ENCODE measurements around the gene COL26A1. TPM values are rescaled to one million over a fixed set of nuclear protein-coding genes. Genes with fewer than 3 reads are reported as not detected.

Gene COL26A1
- total and polyA plus RNA-seq, 2 of the 4 experiments (the other 2 are of a cell fraction): not detected

DNA sequence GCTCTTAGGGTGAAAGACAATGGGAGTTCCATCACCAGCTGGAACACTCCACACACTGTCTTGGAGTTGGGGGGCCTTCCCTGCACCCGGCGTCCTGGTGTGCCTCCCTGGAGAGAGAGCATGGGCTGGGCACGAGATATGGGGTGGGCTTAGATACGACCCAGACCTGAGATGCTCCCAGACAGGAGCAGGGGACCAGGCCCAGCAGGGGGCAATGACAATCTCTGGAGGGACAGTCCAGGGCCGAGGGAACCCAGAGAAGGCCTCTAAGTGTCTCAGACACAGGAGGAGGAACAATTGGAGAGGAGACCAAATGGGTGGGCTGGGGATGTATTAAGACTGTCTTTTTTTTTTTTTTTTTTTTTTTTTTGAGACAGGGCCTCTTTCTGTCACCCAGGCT lies 226.4 kb downstream of the COL26A1 start:
- H2BK120ac ChIP-seq (ENCODE audit: low read depth, low read length): no peak overlapping the region
- H3K36me3 ChIP-seq (ENCODE audit: control insufficient read depth, insufficient read depth, low read length): no peaks in the 10 kb centered on the region
- TF ChIP-seq CTCF (conservative IDR thresholded peaks at IDR 0.05; ENCODE audit: low read depth, low read length) (no peak), CEBPB (IDR thresholded peaks at IDR 0.05; ENCODE audit: low read depth, low read length) (no peak), ELK1 (IDR thresholded peaks at IDR 0.05; ENCODE audit: borderline replicate concordance, low read depth, low read length) (no peak), SMC3 (IDR thresholded peaks at IDR 0.05; ENCODE audit: low read depth, low read length) (no peak), MAZ (IDR thresholded peaks at IDR 0.05; ENCODE audit: borderline replicate concordance, low read depth, low read length) (no peak), MAFK (IDR thresholded peaks at IDR 0.05; ENCODE audit: low read depth, low read length) (no peak), RAD21 (IDR thresholded peaks at IDR 0.05; ENCODE audit: low read length) (no peak), RCOR1 (IDR thresholded peaks at IDR 0.05; ENCODE audit: insufficient replicate concordance, low read length) (no peak), MXI1 (IDR thresholded peaks at IDR 0.05; ENCODE audit: borderline replicate concordance, low read depth, low read length) (no peak), CHD1 (IDR thresholded peaks at IDR 0.05; ENCODE audit: low read depth, low read length) (no peak), POLR2A (IDR thresholded peaks at IDR 0.05; ENCODE audit: low read depth, low read length) (no peak), RFX5 (IDR thresholded peaks at IDR 0.05; ENCODE audit: low read depth, low read length) (no peak), BHLHE40 (IDR thresholded peaks at IDR 0.05; ENCODE audit: low read depth, low read length) (no peak), NFE2L2 (IDR thresholded peaks at IDR 0.05; ENCODE audit: low read depth, low read length) (no peak), FOS (IDR thresholded peaks at IDR 0.05; ENCODE audit: low read depth, low read length) (no peak)
- TF ChIP-seq, protein P1, sequence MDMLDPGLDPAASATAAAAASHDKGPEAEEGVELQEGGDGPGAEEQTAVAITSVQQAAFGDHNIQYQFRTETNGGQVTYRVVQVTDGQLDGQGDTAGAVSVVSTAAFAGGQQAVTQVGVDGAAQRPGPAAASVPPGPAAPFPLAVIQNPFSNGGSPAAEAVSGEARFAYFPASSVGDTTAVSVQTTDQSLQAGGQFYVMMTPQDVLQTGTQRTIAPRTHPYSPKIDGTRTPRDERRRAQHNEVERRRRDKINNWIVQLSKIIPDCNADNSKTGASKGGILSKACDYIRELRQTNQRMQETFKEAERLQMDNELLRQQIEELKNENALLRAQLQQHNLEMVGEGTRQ (IDR thresholded peaks at IDR 0.05; ENCODE audit: low read depth, low read length): no peak
- no TSS peak for BruUV-seq (replicated peaks)
- no peak overlapping the region for H4K91ac ChIP-seq (ENCODE audit: insufficient read depth, low read depth, low read length)
- CTCF ChIA-PET: interaction anchor here (0.6 kb wide), 1 partner anchor 326 kb away, joined by 3 read pairs; no protein-coding TSS in a partner anchor
- H3K4me2 ChIP-seq (ENCODE audit: low read depth, low read length): no peak overlapping the region
- dilution Hi-C loops (cut with HindIII; ENCODE audit: low sequenced_read_pairs, unreplicated experiment) (no loop called here), intact Hi-C loops (cut with micrococcal nuclease) (no loop called here), in situ Hi-C loops (cut with MboI; ENCODE audit: low sequenced_read_pairs) (no loop called here)
- H3K18ac ChIP-seq (ENCODE audit: low read depth, low read length): no peak overlapping the region
- no peaks in the 10 kb centered on the region for H4K20me1 ChIP-seq (ENCODE audit: insufficient read depth, low read length)
- no peak overlapping the region for H3K9ac ChIP-seq (ENCODE audit: low read depth, low read length)
- no peak overlapping the region for H3K4ac ChIP-seq (ENCODE audit: low read depth, low read length)
- no peak overlapping the region for H2AK9ac ChIP-seq (replicated peaks; ENCODE audit: low read depth, low read length, poor library complexity)
- no peak overlapping the region for H3K14ac ChIP-seq (replicated peaks; ENCODE audit: low read depth, low read length)
- no peak overlapping the region for H3K4me3 ChIP-seq (ENCODE audit: insufficient read depth, low read depth, low read length)
- POLR2A ChIA-PET (ENCODE audit: unreplicated experiment): no interaction called here
- DNase-seq (no peak), ATAC-seq (ENCODE audit: low read depth) (no peak)
- H2BK5ac ChIP-seq (ENCODE audit: low read depth, low read length, poor library complexity, severe bottlenecking): no peak overlapping the region
- H3K9me1 ChIP-seq (ENCODE audit: insufficient read depth, low read length): no peaks in the 10 kb centered on the region
- no peak overlapping the region for H3K56ac ChIP-seq (ENCODE audit: extremely low read depth, insufficient read depth, low read length)
- no peak overlapping the region for H4K5ac ChIP-seq (ENCODE audit: low read depth, low read length)
- H2AFZ ChIP-seq (replicated peaks; ENCODE audit: low read length, poor library complexity): no peak overlapping the region
- no peak overlapping the region for H3K27ac ChIP-seq (ENCODE audit: insufficient read depth, low read length)
- H2BK15ac ChIP-seq (ENCODE audit: low read depth, low read length): no peak overlapping the region
- peaks cover 14% of the 10 kb centered on the region; the same call in 1 of the 2 replicates for H3K27me3 ChIP-seq (ENCODE audit: control insufficient read depth, insufficient read depth, low read length)
- H2BK20ac ChIP-seq (ENCODE audit: low read depth, low read length): no peak overlapping the region
- no peaks in the 10 kb centered on the region for H3K9me3 ChIP-seq (ENCODE audit: control insufficient read depth, insufficient read depth, low read length)
- peaks cover 2% of the 10 kb centered on the region; the same call in 1 of the 2 replicates for H3K4me1 ChIP-seq (ENCODE audit: control insufficient read depth, insufficient read depth, low read length)
- no peak overlapping the region for H4K8ac ChIP-seq (ENCODE audit: low read depth in 2 of 2, low read length in 2 of 2)
- H3K23ac ChIP-seq (ENCODE audit: low read depth, low read length): no peak overlapping the region
- no CpG with 5 or more reads among the region's 5 CpGs for WGBS, 2 experiments (ENCODE audit: extremely low coverage in 2 of 2, insufficient read length in 1 of 2)
- H3K79me1 ChIP-seq (ENCODE audit: low read depth in 1 of 2, low read length in 2 of 2): no peaks in the 10 kb centered on the region
- H2AK5ac ChIP-seq (ENCODE audit: low read depth, low read length): no peak overlapping the region
